ENCODE results near the gene HINT1. TPM values are rescaled to one million over a fixed set of nuclear protein-coding genes. Genes with fewer than 3 reads are reported as not detected.
A peak's percentile ranks its signal among the peaks of the same experiment; 100 is the strongest.

HINT1 gene
- total and polyA plus RNA-seq, 9 of the 15 experiments (the other 6 are each of a cell fraction or from before 2014, with no cell fraction given), result 296 to 1,027 (median 500) TPM

DNA sequence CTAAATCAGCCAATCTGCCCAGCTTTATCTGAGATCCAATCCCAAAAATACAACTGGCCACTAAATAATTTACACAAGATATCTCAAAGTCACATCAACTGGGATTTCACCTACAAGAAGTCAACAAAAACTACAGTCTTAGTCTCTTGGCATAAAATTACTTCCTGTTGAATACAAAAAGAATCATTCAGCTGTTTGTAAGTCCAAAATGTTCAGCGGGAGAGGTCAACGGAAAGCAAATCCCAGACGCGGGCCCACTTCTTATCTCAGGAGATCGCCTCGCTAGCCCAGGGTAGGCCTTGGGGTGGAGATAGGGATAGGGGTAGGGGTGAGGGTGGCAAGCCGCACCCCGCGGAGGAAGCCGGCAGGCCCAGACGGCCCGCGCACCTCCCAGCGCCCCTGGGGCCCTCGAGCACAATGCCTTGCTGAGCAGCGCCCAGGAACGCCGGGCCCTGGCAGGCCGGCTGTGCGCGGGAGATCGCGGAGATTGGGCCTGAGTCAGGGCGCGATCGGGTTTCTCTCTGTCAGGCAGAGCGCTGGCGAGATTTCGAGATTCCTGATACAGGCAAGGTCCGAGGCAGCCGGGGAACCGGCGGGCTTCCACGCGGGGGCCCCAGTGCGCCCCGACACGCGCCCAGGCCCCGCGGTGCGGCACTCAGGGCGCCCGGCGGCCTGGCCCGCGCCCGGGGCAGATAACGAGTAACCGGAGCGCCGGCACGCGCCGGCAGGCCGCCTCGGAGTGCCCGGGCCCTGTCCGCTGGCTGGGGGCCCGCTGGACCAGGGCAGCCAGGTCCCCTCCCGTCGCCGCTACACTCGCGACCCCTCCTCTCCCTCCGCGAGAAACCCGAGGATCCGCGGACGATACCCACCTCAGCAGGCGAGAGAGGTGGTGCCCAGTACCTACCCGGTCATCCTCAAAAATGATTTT, 601 bp downstream of the HINT1 start (continued):
- TF ChIP-seq, protein P1, sequence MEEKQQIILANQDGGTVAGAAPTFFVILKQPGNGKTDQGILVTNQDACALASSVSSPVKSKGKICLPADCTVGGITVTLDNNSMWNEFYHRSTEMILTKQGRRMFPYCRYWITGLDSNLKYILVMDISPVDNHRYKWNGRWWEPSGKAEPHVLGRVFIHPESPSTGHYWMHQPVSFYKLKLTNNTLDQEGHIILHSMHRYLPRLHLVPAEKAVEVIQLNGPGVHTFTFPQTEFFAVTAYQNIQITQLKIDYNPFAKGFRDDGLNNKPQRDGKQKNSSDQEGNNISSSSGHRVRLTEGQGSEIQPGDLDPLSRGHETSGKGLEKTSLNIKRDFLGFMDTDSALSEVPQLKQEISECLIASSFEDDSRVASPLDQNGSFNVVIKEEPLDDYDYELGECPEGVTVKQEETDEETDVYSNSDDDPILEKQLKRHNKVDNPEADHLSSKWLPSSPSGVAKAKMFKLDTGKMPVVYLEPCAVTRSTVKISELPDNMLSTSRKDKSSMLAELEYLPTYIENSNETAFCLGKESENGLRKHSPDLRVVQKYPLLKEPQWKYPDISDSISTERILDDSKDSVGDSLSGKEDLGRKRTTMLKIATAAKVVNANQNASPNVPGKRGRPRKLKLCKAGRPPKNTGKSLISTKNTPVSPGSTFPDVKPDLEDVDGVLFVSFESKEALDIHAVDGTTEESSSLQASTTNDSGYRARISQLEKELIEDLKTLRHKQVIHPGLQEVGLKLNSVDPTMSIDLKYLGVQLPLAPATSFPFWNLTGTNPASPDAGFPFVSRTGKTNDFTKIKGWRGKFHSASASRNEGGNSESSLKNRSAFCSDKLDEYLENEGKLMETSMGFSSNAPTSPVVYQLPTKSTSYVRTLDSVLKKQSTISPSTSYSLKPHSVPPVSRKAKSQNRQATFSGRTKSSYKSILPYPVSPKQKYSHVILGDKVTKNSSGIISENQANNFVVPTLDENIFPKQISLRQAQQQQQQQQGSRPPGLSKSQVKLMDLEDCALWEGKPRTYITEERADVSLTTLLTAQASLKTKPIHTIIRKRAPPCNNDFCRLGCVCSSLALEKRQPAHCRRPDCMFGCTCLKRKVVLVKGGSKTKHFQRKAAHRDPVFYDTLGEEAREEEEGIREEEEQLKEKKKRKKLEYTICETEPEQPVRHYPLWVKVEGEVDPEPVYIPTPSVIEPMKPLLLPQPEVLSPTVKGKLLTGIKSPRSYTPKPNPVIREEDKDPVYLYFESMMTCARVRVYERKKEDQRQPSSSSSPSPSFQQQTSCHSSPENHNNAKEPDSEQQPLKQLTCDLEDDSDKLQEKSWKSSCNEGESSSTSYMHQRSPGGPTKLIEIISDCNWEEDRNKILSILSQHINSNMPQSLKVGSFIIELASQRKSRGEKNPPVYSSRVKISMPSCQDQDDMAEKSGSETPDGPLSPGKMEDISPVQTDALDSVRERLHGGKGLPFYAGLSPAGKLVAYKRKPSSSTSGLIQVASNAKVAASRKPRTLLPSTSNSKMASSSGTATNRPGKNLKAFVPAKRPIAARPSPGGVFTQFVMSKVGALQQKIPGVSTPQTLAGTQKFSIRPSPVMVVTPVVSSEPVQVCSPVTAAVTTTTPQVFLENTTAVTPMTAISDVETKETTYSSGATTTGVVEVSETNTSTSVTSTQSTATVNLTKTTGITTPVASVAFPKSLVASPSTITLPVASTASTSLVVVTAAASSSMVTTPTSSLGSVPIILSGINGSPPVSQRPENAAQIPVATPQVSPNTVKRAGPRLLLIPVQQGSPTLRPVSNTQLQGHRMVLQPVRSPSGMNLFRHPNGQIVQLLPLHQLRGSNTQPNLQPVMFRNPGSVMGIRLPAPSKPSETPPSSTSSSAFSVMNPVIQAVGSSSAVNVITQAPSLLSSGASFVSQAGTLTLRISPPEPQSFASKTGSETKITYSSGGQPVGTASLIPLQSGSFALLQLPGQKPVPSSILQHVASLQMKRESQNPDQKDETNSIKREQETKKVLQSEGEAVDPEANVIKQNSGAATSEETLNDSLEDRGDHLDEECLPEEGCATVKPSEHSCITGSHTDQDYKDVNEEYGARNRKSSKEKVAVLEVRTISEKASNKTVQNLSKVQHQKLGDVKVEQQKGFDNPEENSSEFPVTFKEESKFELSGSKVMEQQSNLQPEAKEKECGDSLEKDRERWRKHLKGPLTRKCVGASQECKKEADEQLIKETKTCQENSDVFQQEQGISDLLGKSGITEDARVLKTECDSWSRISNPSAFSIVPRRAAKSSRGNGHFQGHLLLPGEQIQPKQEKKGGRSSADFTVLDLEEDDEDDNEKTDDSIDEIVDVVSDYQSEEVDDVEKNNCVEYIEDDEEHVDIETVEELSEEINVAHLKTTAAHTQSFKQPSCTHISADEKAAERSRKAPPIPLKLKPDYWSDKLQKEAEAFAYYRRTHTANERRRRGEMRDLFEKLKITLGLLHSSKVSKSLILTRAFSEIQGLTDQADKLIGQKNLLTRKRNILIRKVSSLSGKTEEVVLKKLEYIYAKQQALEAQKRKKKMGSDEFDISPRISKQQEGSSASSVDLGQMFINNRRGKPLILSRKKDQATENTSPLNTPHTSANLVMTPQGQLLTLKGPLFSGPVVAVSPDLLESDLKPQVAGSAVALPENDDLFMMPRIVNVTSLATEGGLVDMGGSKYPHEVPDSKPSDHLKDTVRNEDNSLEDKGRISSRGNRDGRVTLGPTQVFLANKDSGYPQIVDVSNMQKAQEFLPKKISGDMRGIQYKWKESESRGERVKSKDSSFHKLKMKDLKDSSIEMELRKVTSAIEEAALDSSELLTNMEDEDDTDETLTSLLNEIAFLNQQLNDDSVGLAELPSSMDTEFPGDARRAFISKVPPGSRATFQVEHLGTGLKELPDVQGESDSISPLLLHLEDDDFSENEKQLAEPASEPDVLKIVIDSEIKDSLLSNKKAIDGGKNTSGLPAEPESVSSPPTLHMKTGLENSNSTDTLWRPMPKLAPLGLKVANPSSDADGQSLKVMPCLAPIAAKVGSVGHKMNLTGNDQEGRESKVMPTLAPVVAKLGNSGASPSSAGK (IDR thresholded peaks at IDR 0.05), result peak; percentile 87
- TF ChIP-seq, protein P2, sequence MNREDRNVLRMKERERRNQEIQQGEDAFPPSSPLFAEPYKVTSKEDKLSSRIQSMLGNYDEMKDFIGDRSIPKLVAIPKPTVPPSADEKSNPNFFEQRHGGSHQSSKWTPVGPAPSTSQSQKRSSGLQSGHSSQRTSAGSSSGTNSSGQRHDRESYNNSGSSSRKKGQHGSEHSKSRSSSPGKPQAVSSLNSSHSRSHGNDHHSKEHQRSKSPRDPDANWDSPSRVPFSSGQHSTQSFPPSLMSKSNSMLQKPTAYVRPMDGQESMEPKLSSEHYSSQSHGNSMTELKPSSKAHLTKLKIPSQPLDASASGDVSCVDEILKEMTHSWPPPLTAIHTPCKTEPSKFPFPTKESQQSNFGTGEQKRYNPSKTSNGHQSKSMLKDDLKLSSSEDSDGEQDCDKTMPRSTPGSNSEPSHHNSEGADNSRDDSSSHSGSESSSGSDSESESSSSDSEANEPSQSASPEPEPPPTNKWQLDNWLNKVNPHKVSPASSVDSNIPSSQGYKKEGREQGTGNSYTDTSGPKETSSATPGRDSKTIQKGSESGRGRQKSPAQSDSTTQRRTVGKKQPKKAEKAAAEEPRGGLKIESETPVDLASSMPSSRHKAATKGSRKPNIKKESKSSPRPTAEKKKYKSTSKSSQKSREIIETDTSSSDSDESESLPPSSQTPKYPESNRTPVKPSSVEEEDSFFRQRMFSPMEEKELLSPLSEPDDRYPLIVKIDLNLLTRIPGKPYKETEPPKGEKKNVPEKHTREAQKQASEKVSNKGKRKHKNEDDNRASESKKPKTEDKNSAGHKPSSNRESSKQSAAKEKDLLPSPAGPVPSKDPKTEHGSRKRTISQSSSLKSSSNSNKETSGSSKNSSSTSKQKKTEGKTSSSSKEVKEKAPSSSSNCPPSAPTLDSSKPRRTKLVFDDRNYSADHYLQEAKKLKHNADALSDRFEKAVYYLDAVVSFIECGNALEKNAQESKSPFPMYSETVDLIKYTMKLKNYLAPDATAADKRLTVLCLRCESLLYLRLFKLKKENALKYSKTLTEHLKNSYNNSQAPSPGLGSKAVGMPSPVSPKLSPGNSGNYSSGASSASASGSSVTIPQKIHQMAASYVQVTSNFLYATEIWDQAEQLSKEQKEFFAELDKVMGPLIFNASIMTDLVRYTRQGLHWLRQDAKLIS (CRISPR knock-in tag; IDR thresholded peaks at IDR 0.05), result peak; percentile 78; the same call in 1 of the 2 replicates
- TF ChIP-seq ZNF41 (CRISPR knock-in tag; conservative IDR thresholded peaks at IDR 0.05), result 0 out of 2 replicates have a peak, but pooled peaks have one; percentile 51
- TF ChIP-seq ZNF57 (CRISPR knock-in tag; IDR thresholded peaks at IDR 0.05), result peak; percentile 56; the same call in 1 of the 2 replicates
- TF ChIP-seq CBX2 (IDR thresholded peaks at IDR 0.05; ENCODE audit: insufficient read depth, low read length, poor library complexity, severe bottlenecking), result no peak
- peak; percentile 87 for TF ChIP-seq PCBP1 (IDR thresholded peaks at IDR 0.05; ENCODE audit: low read depth, low read length, poor library complexity, severe bottlenecking)
- TF ChIP-seq ZNF133 (CRISPR knock-in tag; IDR thresholded peaks at IDR 0.05), result 0 out of 2 replicates have a peak, but pooled peaks have one; percentile 55

Measured in K562 (cell line).